ENCODE data around the gene PDCD1LG2.

GRCh38 chr9:5586391-5586802, 76.1 kb downstream of the PDCD1LG2 start:
- TF ChIP-seq POLR2A (IDR thresholded peaks at IDR 0.05) (no peak), CTCF (IDR thresholded peaks at IDR 0.05) (no peak)

Data from right lobe of liver (tissue), 4 donors.